CD4-positive, alpha-beta T cell treated with Interleukin-15 for 4 hours (primary cell): Measurements from ENCODE around the gene NPY2R.

Source experiments
- DNase-seq: peaks from one replicate; pipeline ENCODE4 v3.0.0-alpha.2; 2020; ENCODE audit warnings: low spot score

Gene NPY2R

DNA sequence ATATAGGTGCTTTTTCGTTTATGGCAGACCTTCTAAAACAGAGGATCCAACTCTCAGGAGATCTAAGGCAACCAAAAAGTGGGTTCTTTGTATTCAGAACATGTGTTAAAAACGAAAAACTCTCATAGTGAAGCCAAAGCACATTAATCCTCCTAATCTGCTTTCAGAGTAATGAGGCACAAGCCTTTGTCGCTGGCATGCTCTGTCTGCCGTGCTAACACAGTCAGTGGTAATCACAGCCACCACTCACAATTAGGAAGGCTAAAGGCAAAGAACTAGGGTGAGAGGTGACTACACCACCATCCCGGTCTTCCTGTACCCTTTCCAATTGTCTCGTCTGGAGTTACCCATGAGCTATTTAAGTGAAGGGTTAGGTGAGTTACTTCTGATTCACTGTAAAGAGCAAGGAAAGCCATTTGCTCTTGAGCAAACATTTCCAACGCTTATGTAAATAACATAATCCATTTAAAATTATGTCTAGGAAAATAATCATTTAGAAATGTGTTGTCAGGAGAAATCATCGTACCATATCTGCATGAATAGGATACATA, 40.7 kb downstream of the NPY2R start:
- DNase-seq = no peak

DNA sequence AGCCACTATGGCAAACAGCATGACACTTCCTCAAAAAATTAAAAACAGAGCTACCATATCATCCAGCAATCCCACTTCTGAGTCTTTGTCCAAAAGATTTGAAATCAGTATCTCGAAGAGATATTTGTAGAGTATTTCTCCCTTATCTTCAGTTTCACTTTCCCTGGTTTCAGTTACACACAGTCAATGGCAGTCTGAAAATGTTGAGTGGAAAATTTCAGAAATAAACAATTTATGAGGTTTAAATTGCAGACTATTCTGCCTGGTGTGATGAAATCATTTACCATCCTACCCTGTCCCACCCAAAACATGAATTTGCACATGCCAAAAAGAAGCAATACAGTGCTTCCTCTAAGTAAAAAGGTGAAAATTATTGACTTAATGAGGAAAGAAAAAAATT, 43.9 kb downstream of the NPY2R start:
- no peak for DNase-seq

DNA sequence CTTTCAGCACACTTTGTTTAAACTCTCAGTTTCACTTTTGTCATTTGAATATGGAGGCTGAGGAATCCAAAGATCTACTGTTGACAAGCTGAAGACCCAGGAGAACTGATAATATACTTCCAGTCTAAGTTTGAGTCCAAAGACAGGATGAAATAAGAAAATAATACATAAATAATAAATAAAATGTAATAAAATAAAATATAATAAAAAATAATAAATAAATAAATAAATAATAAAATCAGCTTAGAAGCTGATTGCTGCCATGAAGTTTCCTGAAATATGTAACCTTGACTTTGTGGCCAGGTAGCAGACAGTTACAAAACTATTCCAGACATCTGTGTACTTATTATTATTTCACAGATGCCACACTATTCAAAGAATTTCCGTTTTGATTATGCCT, 55.0 kb downstream of the NPY2R start:
- DNase-seq = no peak

DNA sequence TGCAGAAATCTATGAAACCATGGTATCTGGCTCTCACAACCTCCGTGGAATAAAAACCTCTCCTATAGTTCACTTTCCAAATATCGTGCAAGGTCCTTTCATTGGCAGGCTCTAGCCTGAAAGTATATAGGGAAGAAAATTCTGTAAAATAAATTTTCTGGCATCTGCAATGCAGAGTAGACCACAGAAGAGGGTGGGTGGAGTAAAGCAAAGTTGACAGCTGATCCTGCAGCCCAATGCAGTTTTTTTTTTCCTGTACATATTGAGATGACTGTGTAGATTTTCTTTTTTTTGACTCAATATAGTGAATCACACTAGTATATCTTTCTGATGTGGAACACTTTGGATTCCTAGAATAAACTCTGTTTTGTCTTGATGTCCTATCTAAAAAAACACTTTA, 56.7 kb downstream of the NPY2R start:
- DNase-seq = no peak
